ENCODE measurements around the gene TDRD9.

GRCh38 chr14:104091927-104092771 is 163.9 kb downstream of the TDRD9 start:
- TF ChIP-seq POLR2A (IDR thresholded peaks at IDR 0.05) (no peak), CTCF (IDR thresholded peaks at IDR 0.05 in 4 of 5, conservative IDR thresholded peaks at IDR 0.05 in 1 of 5) (no peak)
